ENCODE measurements around the gene ITGB5.

The ITGB5 gene

GRCh38 chr3:124843506-124844177 lies 43.5 kb downstream of the ITGB5 start:
- TF ChIP-seq SIN3A (IDR thresholded peaks at IDR 0.05; ENCODE audit: borderline replicate concordance, insufficient read depth, low read length) (no peak), FOXP2 (optimal IDR thresholded peaks at IDR 0.05; ENCODE audit: borderline replicate concordance, extremely low read depth, extremely low read length, insufficient read depth) (no peak), TAF1 (IDR thresholded peaks at IDR 0.05; ENCODE audit: borderline replicate concordance, insufficient read depth, low read length) (no peak), REST (IDR thresholded peaks at IDR 0.05; ENCODE audit: insufficient read depth in 1 of 2, low read depth in 2 of 2, low read length in 2 of 2) (no peak), POLR2AphosphoS5 (IDR thresholded peaks at IDR 0.05; ENCODE audit: low read depth, low read length) (no peak)

- TF ChIP-seq POLR2AphosphoS5 (IDR thresholded peaks at IDR 0.05; ENCODE audit: low read depth, low read length) (no peak), REST (IDR thresholded peaks at IDR 0.05; ENCODE audit: insufficient read depth in 1 of 2, low read depth in 2 of 2, low read length in 2 of 2) (no peak)
Observed at GRCh38 chr3:124843047-124843446, 44.1 kb downstream of the ITGB5 start.

- TF ChIP-seq FOXP2 (optimal IDR thresholded peaks at IDR 0.05; ENCODE audit: borderline replicate concordance, extremely low read depth, extremely low read length, insufficient read depth) (no peak), TAF1 (IDR thresholded peaks at IDR 0.05; ENCODE audit: borderline replicate concordance, insufficient read depth, low read length) (no peak), REST (IDR thresholded peaks at IDR 0.05; ENCODE audit: insufficient read depth in 1 of 2, low read depth in 2 of 2, low read length in 2 of 2) (no peak), SIN3A (IDR thresholded peaks at IDR 0.05; ENCODE audit: borderline replicate concordance, insufficient read depth, low read length) (no peak), POLR2AphosphoS5 (IDR thresholded peaks at IDR 0.05; ENCODE audit: low read depth, low read length) (no peak)
Observed at GRCh38 chr3:124841517-124841916, 45.6 kb downstream of the ITGB5 start.

GRCh38 chr3:124840331-124840730 lies 46.8 kb downstream of the ITGB5 start:
- no peak for TF ChIP-seq TAF1 (IDR thresholded peaks at IDR 0.05; ENCODE audit: borderline replicate concordance, insufficient read depth, low read length)

GRCh38 chr3:124839896-124840295 lies 47.3 kb downstream of the ITGB5 start:
- TF ChIP-seq REST (IDR thresholded peaks at IDR 0.05; ENCODE audit: insufficient read depth in 1 of 2, low read depth in 2 of 2, low read length in 2 of 2) = no peak
- no peak for TF ChIP-seq TAF1 (IDR thresholded peaks at IDR 0.05; ENCODE audit: borderline replicate concordance, insufficient read depth, low read length)
- no peak for TF ChIP-seq POLR2AphosphoS5 (IDR thresholded peaks at IDR 0.05; ENCODE audit: low read depth, low read length)
- no peak for TF ChIP-seq FOXP2 (optimal IDR thresholded peaks at IDR 0.05; ENCODE audit: borderline replicate concordance, extremely low read depth, extremely low read length, insufficient read depth)
- TF ChIP-seq SIN3A (IDR thresholded peaks at IDR 0.05; ENCODE audit: borderline replicate concordance, insufficient read depth, low read length) = no peak

All from PFSK-1 (cell line).